Neural cell (in vitro differentiated cells): Measurements from ENCODE around the gene TP53AIP1.

Source experiments
- CTCF ChIP-seq: fragments of 450-650 bp; IDR thresholded peaks from 2 replicates; pipeline ENCODE4 v1.5.1; 2014; ENCODE audit warnings: antibody characterized with exemption, mild to moderate bottlenecking, moderate library complexity; ENCODE audit not compliant: poor library complexity, severe bottlenecking
- EP300 ChIP-seq: fragments of 450-650 bp; conservative IDR thresholded peaks from 2 replicates; pipeline ENCODE4 v1.6.1; 2014; ENCODE audit warnings: antibody characterized with exemption, mild to moderate bottlenecking, moderate library complexity; ENCODE audit not compliant: poor library complexity, severe bottlenecking
- EZH2 ChIP-seq: fragments of 200-600, 300-800 bp; shearing (Covaris generic), sonication (generic); IDR thresholded peaks from 2 replicates; pipeline ENCODE4 v1.6.1; 2014; ENCODE audit warnings: antibody characterized with exemption, low read length, borderline replicate concordance, mild to moderate bottlenecking; ENCODE audit not compliant: insufficient read depth, poor library complexity, severe bottlenecking
- MXI1 ChIP-seq: fragments of 450-650 bp; conservative IDR thresholded peaks from 2 replicates; pipeline ENCODE4 v1.6.1; 2014; ENCODE audit warnings: antibody characterized with exemption, mild to moderate bottlenecking; ENCODE audit not compliant: poor library complexity, severe bottlenecking
- POLR2AphosphoS5 ChIP-seq: IDR thresholded peaks from 2 replicates; pipeline ENCODE4 v1.6.1; 2012
- RAD21 ChIP-seq: fragments of 450-650 bp; conservative IDR thresholded peaks from 2 replicates; pipeline ENCODE4 v1.6.1; 2014; ENCODE audit warnings: antibody characterized with exemption, mild to moderate bottlenecking, moderate library complexity
- REST ChIP-seq: IDR thresholded peaks from 2 replicates; pipeline ENCODE4 v1.6.1; 2012; ENCODE audit warnings: borderline replicate concordance
- SMC3 ChIP-seq: fragments of 450-650 bp; conservative IDR thresholded peaks from 2 replicates; pipeline ENCODE4 v1.6.1; 2014; ENCODE audit warnings: antibody characterized with exemption, mild to moderate bottlenecking, moderate library complexity; ENCODE audit not compliant: poor library complexity
- TAF1 ChIP-seq: IDR thresholded peaks from 2 replicates; pipeline ENCODE4 v1.6.1; 2012; ENCODE audit warnings: low read depth

GRCh38 chr11:128929468-128929867 is 13.2 kb downstream of the TP53AIP1 start:
- TF ChIP-seq CTCF (no peak), EP300 (no peak), POLR2AphosphoS5 (no peak), EZH2 (no peak), RAD21 (no peak), MXI1 (no peak), SMC3 (no peak), TAF1 (no peak), REST (no peak)
